Measurements from ENCODE around the gene SCN9A. TPM values are rescaled to one million over a fixed set of nuclear protein-coding genes. Genes with fewer than 3 reads are reported as not detected.
"Not testable (repeated sequence)": the region's sequence is repeated elsewhere in the genome, so short reads cannot be mapped to it uniquely, and the experiment has no call there.

The SCN9A gene
- total and polyA plus RNA-seq, 10 of the 15 experiments (the other 5 are each of a cell fraction or from before 2014, with no cell fraction given): 0.04 to 0.08 (median 0.08) TPM; not detected in 7

DNA sequence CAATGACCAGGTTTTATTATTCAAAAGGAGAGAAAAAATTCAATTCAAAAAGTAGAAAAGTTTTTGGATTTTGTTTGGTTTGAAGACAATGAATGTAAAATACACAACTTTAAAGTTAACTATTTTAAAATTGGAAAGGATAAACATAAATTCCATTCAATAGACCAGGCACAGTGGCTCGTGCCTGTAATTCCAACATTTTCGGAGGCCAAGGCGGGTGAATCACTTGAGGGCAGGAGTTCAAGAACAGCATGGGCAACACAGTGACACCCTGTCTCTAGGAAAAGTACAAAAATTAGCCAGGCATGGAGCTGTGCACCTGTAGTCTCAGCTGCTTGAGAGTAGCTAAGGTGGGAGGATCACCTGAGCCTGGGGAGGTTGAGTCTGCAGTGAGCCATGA lies 54.7 kb downstream of the SCN9A start:
- no peak overlapping the region for H3K4me2 ChIP-seq (ENCODE audit: control insufficient read depth, insufficient read depth)
- TF ChIP-seq ASH2L (IDR thresholded peaks at IDR 0.05; ENCODE audit: borderline replicate concordance, low read depth) (no peak), TBL1XR1 (IDR thresholded peaks at IDR 0.05; ENCODE audit: low read depth, low read length) (no peak), CBFB (IDR thresholded peaks at IDR 0.05; ENCODE audit: low read depth) (no peak), GATAD2B (conservative IDR thresholded peaks at IDR 0.05; ENCODE audit: low read depth) (no peak), NR2F1 (conservative IDR thresholded peaks at IDR 0.05) (no peak), POLR2AphosphoS5 (IDR thresholded peaks at IDR 0.05; ENCODE audit: low read length) (no peak)
- ChIA-PET CTCF (no interaction called here), POLR2A (no interaction called here), SMC1A (ENCODE audit: uncharacterized antibody, unreplicated experiment) (no interaction called here), RAD21 (ENCODE audit: unreplicated experiment) (no interaction called here)
- no TSS peak for BruUV-seq (replicated peaks)
- ATAC-seq: no peak
- 29% methylated on average over 3 of the region's 3 CpGs for WGBS (ENCODE audit: insufficient coverage, insufficient replicate concordance, low lambda C conversion rate, missing lambda C conversion rate)
- no peaks in the 10 kb centered on the region for H3K79me2 ChIP-seq (ENCODE audit: control insufficient read depth, insufficient read depth, low read length)
- in situ Hi-C loops (cut with MboI) (no loop called here), intact Hi-C loops (cut with micrococcal nuclease; ENCODE audit: unreplicated experiment) (no loop called here)
- H3K9me3 ChIP-seq (replicated peaks; ENCODE audit: control insufficient read depth, insufficient read depth, low read length): no peaks in the 10 kb centered on the region
- no peak overlapping the region for H3K27ac ChIP-seq (ENCODE audit: control insufficient read depth, insufficient read depth)
- H3K36me3 ChIP-seq (ENCODE audit: control insufficient read depth in 2 of 2, insufficient read depth in 2 of 2, low read length in 1 of 2): no peaks in the 10 kb centered on the region
- H3K4me3 ChIP-seq: no peak overlapping the region
- no peaks in the 10 kb centered on the region for H3K4me1 ChIP-seq (ENCODE audit: control insufficient read depth, insufficient read depth, low read length)
- no peak overlapping the region for H3K9ac ChIP-seq (ENCODE audit: control insufficient read depth, insufficient read depth, low read length)
- no peaks in the 10 kb centered on the region for H3K27me3 ChIP-seq (replicated peaks in 1 of 2; ENCODE audit: control insufficient read depth in 2 of 2, insufficient read depth in 2 of 2, low read length in 1 of 2)
- DNase-seq (ENCODE audit: low read depth, low spot score): no peak
- H2AFZ ChIP-seq (ENCODE audit: control insufficient read depth, low read depth, low read length): no peak overlapping the region
- H4K20me1 ChIP-seq (ENCODE audit: control insufficient read depth, insufficient read depth): no peaks in the 10 kb centered on the region
- no peak for FAIRE-seq

GRCh38 chr2:166314022-166314759 lies 61.6 kb downstream of the SCN9A start:
- no peak for FAIRE-seq

DNA sequence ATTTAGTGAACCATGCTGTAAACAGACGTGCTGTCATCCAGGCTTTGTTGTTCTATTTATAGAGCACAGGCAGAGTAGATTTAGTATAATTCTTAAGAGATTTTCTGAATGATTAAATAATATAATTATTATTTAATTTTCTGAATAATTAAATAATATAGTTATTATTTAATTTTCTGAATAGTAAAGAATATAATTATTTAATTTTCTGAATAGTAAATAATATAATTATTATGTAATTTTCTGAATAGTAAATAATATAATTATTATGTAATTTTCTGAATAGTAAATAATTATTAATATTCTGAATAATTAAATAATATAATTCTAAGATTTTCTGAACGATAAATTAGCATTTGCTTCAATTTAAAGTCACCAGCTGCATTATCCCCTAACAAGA lies 62.9 kb downstream of the SCN9A start:
- intact Hi-C loops (cut with micrococcal nuclease; ENCODE audit: unreplicated experiment); H3K4me1 ChIP-seq (ENCODE audit: control insufficient read depth, insufficient read depth, low read length); H4K20me1 ChIP-seq (ENCODE audit: control insufficient read depth, insufficient read depth); RAD21 ChIA-PET (ENCODE audit: unreplicated experiment); H2AFZ ChIP-seq (ENCODE audit: control insufficient read depth, low read depth, low read length); CTCF ChIA-PET; H3K79me2 ChIP-seq (ENCODE audit: control insufficient read depth, insufficient read depth, low read length); FAIRE-seq; H3K4me2 ChIP-seq (ENCODE audit: control insufficient read depth, insufficient read depth); BruUV-seq (replicated peaks); DNase-seq (ENCODE audit: low read depth, low spot score); ATAC-seq; H3K27ac ChIP-seq (ENCODE audit: control insufficient read depth, insufficient read depth); H3K4me3 ChIP-seq; H3K9ac ChIP-seq (ENCODE audit: control insufficient read depth, insufficient read depth, low read length); H3K9me3 ChIP-seq (replicated peaks; ENCODE audit: control insufficient read depth, insufficient read depth, low read length); H3K27me3 ChIP-seq (replicated peaks in 1 of 2; ENCODE audit: control insufficient read depth in 2 of 2, insufficient read depth in 2 of 2, low read length in 1 of 2); SMC1A ChIA-PET (ENCODE audit: uncharacterized antibody, unreplicated experiment); POLR2A ChIA-PET; H3K36me3 ChIP-seq (ENCODE audit: control insufficient read depth in 2 of 2, insufficient read depth in 2 of 2, low read length in 1 of 2); in situ Hi-C loops (cut with MboI): not testable (repeated sequence)
- WGBS (ENCODE audit: insufficient coverage, insufficient replicate concordance, low lambda C conversion rate, missing lambda C conversion rate): 0% methylated on average over 2 of the region's 2 CpGs

More at GRCh38 chr2:166314022-166314759, 61.6 kb downstream of the SCN9A start:
- no TSS peak for BruUV-seq (replicated peaks)
- TF ChIP-seq ASH2L (IDR thresholded peaks at IDR 0.05; ENCODE audit: borderline replicate concordance, low read depth): no peak
- Histone ChIP-seq H3K36me3 (ENCODE audit: control insufficient read depth in 2 of 2, insufficient read depth in 2 of 2, low read length in 1 of 2) (no peaks in the 10 kb centered on the region), H3K79me2 (ENCODE audit: control insufficient read depth, insufficient read depth, low read length) (no peaks in the 10 kb centered on the region), H3K4me1 (ENCODE audit: control insufficient read depth, insufficient read depth, low read length) (no peaks in the 10 kb centered on the region), H3K4me2 (ENCODE audit: control insufficient read depth, insufficient read depth) (no peak overlapping the region), H3K27me3 (replicated peaks in 1 of 2; ENCODE audit: control insufficient read depth in 2 of 2, insufficient read depth in 2 of 2, low read length in 1 of 2) (no peaks in the 10 kb centered on the region), H4K20me1 (ENCODE audit: control insufficient read depth, insufficient read depth) (no peaks in the 10 kb centered on the region), H3K9me3 (replicated peaks; ENCODE audit: control insufficient read depth, insufficient read depth, low read length) (no peaks in the 10 kb centered on the region), H3K27ac (ENCODE audit: control insufficient read depth, insufficient read depth) (no peak overlapping the region), H3K4me3 (no peak overlapping the region), H2AFZ (ENCODE audit: control insufficient read depth, low read depth, low read length) (no peak overlapping the region), H3K9ac (ENCODE audit: control insufficient read depth, insufficient read depth, low read length) (no peak overlapping the region)
- ChIA-PET RAD21 (ENCODE audit: unreplicated experiment) (no interaction called here), SMC1A (ENCODE audit: uncharacterized antibody, unreplicated experiment) (no interaction called here), POLR2A (no interaction called here), CTCF (no interaction called here)
- in situ Hi-C loops (cut with MboI) (no loop called here), intact Hi-C loops (cut with micrococcal nuclease; ENCODE audit: unreplicated experiment) (no loop called here)
- no peak for DNase-seq (ENCODE audit: low read depth, low spot score)
- WGBS (ENCODE audit: insufficient coverage, insufficient replicate concordance, low lambda C conversion rate, missing lambda C conversion rate): 2% methylated on average over 5 of the region's 5 CpGs
- ATAC-seq: no peak

Measured in GM12878 (cell line).